GM18519 (cell line): ENCODE measurements around the gene RAD23B.
"Not testable (repeated sequence)": the region's sequence is repeated elsewhere in the genome, so short reads cannot be mapped to it uniquely, and the experiment has no call there.

Experiments
- ATAC-seq: cut with Tn5 transposase; IDR thresholded peaks from one replicate; pipeline ENCODE4 v1.9.1; 2021; ENCODE audit warnings: mild to moderate bottlenecking, moderate library complexity; ENCODE audit not compliant: unreplicated experiment, low FRiP score

The RAD23B gene

DNA sequence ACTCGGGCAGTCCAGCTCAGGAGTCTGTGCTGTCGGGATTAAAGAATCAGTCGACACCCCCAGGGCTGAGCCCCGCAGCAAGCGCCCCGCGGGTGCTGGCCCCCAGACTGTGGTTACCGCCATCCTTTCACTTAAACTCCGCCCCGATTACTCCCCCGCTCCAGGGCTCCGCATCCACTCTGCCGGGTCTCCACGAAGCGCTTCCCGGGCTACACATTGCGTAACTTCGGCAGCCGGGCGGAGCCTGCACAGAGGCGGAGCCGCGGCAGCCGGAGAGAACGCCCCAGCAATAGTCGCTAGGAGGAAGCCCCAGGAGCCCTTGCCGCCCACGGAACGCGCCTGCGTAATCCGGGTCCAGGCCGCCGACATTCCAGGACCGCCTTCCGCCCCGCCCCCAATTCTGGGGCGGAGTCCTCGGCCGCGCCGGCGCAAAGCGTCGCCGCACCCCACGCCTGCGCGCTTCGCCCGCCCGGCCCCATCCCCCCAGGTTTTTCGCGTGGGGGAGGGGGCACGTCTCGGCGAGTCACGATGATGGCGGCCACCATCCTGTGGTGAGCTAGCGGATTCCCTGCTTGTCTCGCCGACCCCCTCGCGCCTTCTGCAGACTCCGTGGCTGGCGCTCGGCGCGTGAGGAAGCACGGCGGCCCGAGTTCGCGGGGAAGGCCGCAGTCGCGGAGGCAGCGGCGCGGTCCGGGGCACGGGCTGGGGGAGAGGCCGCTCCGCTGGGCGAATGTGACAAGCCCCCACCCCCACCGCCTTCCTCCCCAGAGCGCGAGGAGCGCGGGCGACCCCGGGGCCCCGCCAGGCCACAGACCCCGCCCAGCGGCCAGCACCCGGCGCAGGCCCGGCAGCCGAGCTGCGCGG is at the start of gene RAD23B:
Gene RAD23B, plus strand, starts transcription at position 521 of the 864 bp plus-strand sequence. CDS start 351 bp downstream, outside the sequence.
- ATAC-seq: peak; percentile 83

DNA sequence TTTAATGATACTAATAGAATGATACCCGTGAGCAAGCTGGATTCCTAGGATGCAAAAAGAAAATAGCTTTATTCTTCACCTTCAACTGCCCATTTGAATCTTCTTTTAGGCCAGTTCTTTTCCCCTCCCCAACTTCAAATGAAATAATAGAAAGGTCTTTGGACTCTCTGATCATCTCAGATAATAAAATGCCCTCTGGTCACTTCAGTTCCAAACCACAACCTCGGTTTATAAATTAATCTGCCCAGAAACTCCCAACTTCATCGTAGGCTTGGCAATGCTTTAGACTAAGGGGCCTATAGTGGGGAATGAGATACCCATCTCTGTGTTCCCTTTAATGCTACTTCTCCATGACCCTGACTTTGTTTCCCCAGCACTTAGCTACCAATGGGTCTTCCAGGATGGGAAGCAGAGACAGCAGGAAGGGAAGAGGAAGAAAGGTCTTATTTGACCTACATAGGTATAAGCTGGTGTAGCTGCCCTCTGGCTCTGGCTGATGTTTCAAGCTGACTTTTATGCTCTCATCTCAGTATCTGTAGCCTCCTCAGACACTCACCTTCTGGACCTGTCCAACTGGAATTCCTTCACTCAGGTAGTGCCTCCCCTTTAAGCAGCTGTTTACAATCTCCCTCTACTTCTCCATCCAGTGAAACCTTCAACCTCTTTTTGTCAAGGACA is 47.2 kb upstream of the RAD23B start:
- ATAC-seq: no peak

DNA sequence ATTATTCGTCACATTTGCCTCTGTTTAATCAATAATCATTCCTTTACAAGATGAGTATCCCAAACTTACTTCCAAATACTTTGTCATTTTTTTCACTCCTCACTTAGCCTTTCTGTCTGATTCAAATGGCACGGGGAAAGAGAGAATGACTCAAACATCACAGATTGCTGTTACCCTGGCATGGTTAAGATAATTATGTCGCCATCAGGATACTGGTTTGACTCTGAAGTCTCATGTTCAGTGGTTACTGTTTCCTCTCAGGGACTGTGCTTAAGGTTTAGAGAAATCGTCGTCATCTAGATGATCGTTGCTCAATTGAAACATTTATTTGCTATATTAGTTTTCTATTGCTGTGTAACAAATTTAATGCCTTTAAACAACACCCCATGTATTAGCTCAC is 45.2 kb upstream of the RAD23B start:
- ATAC-seq: no peak

DNA sequence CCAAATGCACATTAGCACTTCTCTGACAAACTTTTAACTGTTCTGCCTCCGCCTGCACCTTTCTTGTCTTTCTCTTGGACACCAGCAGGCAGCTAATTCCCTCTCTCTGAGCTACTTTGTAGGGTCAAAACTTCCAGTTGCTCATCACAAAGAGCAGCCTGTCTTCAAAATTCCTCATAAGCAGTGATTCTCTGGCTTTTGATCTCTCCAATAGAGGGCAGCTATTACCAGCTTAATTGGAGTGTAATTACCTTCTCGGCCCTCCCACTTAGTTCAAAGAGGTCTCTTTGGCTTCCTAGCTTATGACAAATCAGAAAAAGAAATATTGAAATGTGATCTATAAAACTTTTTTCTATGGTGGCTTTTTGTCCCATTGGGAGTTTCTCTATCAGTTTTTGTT is 43.6 kb upstream of the RAD23B start:
- no peak for ATAC-seq

DNA sequence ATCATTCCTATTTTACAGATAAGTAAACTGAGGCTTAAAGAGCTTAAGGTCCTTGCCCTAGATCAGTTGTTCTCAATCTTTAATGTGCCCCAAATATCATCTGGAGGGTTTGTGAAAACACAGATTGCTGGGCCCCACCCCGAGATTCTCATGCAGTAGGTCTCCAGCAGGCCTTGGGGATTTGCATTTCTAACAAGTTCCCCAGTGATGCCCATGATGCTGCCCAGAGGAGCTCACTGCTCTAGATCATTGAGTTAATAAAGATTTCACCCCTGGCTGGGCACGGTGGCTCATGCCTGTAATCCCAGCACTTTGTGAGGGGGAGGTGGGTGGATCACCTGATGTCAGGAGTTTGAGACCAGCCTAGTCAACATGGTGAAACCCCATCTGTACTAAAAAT is 42.8 kb upstream of the RAD23B start:
- ATAC-seq: no peak

DNA sequence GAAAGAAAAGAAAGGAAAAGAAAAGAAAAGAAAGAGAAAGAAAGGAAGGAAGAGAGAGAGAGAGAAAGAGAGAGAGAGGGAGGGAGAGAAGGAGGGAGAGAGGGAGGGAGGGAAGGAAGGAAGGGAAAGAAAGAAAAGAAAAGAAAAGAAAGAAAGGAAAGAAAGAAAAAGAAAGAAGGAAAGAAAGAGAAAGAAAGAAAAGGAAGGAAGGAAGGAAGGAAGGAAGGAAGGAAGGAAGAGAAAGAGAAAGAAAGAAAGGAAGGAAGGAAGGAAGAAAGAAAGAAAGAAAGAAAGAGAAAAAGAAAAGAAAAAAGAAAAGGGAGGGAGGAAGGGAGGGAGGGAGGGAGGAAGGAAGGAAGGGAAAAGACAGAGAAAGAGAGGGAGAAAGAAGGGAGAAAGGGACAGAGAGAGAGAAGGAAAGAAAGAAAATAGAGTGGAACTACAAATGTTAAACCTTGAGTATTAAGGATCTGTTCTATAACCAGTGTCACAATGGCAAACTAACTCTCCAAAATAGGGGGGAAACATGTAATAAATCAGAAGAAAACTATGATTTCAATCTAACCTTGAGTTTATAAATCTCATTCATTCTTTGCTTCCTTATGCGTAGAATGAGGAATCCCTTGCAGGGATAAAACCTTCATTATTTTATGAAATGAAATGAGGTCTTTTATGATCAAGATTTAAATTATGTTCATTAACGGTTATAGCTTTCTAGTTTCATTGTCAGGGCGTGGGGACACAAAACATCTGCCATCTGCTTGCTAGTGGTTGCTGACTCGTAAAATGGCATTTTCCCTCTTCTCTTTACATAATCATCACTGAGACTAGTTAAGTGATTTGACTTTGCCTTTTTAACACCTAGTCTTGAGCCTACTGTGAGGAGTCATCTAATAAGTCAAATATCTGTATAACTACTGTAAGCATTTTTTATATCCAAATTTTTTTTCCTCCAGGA is 40.7 kb upstream of the RAD23B start:
- no peak for ATAC-seq

DNA sequence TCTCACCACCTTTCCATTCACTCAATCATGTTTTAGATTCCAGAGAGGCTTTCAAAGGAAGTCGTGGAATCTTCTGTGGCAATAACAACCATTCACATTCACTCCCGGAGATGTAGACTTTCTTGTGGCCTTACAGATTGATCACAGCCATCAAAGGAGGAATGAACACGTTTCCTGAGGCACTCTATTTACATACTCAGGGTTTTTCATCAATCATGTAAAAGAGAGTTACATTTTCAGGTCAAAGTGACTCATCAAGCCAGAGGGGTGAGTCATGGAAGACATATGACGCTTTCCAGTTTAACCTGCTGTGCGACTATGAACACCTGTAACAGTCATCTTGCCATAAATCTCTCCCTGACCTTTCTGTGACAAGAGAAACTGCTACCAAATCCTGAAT is 39.3 kb upstream of the RAD23B start:
- no peak for ATAC-seq

DNA sequence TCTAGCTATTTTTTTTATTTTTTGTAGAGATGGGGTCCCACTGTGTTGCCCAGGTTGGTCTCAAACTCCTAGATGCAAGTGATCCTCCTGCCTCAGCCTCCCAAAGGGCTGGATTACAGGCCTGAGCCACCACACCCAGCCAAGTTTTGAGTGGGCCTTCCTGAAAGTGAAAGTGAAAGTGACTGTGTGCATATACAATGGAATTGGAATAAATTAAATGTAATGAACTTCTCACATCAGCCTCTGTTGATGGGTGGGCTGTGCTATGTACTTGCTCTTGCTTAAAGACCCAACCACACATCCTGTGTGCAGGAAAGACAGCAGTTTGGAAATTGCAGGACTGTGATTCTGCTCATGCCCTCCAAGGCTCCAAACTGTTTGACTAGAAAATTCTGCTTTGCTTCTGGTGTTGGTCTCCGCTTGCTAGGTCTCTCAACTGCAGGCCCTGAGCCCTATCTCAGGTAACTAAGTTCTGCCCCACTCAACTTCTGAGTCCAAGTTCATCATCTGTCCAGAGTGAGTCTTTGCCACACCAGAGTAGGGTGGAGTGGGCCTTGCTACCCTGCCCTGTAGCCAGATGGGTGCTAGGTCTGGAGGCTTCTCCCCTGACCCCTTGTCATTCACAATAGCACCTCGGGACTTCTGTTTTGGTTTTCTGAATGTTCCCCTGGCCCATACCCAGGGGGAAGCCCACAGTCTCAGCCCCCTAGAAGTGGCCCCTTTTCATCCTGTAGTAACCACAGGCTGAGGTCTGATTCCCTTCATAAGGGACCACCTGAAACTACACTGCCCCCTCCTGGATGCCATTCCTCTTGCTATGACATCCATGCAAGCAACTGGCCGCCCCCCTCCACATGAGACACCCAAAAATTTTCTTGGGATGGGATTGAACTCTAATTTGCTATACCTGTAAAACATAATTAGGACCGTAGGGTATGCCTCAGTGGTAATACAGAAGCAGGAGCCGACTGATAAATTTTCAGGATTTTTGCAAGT is 36.5 kb upstream of the RAD23B start:
- ATAC-seq: no peak

DNA sequence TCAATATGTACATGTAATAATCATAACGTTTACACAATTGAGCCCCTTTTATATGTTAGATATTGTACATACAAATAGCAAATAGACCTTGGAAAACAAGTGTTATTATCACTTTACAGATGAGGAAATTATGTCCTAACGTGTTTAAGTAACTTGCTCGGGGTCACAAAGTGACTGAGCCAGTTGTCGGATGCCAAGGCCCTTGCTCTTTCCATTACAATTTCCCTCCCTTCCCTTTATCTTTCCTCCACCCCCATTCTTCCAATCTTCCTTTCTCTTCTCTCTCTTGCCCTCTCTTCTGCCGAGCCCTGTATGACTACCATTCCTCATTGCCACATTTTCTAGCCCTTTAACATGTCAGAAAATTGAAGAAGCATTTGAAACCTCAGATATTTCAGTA is 34.4 kb upstream of the RAD23B start:
- ATAC-seq: no peak

DNA sequence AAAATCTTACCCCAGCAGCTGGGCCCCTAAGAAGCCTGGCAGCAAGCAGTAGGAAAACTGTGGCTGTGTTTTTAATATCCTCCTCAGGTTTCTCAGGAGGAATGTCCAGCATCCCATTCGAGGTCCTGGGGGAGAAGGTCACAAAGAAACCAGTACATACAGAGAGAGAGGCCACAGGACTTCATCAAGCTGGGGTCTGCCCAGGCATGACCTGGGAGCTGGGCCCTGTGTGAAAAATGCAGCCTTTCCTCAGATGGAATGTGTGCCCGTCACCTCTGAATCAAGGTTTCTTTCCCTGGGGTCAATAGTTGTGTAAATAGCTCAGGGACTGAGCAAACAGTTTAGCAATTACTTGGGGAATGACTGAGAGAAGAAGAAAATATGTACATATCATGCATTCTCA is 33.9 kb upstream of the RAD23B start:
- ATAC-seq: no peak

DNA sequence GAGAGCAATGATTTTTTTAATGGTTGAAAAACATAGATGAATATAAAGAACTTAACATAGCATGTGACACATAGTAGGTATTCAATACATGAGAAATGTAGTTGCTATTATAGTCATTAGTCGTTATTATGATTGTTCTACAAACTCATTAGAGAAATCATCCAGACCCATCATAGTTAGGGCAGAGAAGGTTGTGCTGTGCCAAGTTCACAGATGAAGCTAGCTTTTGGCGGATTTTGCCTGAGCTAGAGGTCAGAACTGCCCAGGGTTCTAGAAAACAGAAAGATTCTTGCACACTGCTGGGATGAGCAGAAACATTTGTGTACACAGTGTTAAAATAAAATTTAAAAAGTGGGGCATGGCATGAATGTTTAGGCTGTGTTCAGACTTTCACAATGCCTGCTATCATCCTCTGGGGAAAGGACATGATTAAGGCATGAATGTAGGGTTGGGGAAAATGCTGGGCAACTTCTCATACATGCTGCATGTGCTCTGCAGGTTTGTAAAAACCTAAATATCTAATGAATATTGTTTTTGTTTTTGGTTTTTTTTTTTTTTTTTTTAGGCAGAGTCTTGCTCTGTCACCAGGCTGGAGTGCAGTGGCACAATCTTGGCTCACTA is 33.3 kb upstream of the RAD23B start:
- no peak for ATAC-seq

DNA sequence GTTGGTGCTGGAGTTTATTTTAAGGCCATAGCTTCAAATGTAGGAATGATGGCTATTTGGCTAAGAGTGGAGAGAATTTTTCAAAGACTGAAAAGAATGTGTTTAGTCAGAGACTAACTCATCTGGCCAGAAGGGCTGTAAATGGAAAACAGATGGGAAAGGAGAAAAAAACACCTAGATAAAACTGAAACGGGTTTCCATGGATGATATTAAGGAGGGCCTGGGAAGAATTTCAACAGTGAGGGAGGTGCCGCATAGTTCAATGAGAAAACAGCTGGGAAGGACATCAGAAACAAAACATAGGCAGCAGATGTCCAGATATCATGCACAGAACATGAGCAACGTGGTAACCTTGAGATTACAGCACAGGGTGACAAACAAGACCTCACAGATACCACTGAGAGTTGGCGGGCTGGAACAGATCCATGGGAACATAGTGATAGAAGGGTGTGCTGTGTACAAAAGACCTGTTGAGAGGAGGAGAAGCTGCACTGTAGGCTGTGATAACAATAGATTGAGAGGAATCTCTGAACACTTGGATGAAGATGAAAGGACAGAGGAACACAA is 31.2 kb upstream of the RAD23B start:
- no peak for ATAC-seq

DNA sequence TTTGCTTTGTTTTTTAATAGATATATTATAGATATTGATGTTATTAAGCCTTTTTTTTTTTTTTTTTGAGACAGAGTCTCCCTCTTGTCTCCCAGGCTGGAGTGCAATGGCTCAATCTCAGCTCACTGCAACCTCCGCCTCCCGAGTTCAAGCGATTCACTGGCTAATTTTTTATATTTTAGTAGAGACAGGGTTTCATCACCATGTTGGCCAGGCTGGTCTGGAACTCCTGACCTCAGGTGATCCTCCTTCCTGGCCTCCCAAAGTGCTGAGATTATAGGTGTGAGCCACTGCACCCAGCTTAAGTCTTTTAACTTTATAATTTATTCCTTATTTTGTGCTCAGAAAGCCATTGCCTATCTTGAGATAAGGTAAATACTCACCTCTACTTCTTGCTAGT is 24.2 kb upstream of the RAD23B start:
- ATAC-seq: no peak

DNA sequence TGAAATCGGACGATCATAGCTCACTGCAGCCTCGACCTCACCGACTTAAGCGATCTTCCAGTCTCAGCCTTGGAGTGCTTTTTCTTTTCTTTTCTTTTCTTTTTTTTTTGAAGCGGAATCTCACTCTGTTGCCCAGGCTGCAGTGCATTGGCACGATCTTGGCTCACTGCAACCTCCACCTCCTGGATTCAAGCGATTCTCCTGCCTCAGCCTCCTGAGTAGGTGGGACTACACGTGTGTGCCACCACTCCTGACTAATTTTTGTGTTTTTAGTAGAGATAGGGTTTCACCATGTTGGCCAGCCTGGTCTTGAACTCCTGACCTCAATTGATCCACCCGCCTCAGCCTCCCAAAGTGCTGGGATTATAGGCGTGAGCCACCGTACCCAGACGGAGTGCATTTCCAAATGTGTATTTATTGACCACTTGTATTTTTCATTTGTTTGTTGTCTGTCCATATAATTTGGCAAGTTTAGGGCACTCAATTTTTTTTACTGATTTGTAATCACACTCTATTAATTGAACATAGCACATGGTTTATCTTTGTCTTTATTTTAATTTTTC is 23.2 kb upstream of the RAD23B start:
- ATAC-seq: not testable (repeated sequence)

DNA sequence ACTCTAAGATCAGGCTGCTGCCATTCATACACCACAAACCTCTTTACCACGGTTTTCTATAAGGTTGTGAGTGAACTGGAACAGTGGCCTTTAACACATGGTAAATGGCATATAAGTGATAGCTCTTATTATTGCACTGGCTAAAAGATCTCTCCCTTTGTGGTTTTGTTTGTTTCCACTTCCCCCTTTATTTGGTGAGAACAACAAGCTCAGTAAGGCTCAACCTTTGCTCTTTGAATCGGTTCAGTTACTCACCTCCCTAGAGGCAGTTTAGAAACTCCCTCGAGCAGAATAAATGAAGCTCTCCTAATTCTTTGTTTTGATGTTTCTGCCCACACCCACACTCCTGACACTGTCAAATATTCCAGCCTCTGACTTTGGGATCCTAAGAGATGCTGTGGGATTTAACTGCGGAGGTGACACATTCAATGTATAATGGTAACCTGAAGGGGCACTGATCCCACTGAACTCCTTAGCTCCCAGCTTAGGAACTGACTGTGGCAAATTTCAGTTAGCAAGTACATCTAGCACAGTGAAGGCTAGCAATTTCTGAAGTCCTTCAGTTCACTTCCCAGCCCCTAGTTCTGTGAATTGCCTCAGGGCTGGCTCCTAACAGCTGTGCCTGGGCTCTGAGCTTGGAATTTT is 22.5 kb upstream of the RAD23B start:
- ATAC-seq: peak; percentile 100

DNA sequence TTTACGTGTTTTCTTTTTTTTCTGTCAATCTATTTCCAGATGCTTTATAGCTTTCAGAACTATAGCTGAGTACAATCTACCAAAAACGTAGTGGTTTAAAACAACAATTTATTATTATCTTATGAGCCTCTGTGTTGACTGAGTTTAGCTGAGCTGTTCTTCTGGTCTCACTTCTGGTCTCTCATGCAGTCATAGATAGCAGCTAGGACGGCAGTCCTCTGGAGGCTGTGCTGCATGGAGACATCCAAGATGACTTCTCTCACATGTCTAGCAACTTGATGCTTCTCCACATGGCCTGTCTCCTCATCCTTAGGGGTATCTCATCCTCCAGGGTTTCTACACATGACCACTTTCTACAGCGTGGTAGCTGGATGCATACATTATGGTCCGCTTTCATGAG is 22.0 kb upstream of the RAD23B start:
- ATAC-seq: no peak

DNA sequence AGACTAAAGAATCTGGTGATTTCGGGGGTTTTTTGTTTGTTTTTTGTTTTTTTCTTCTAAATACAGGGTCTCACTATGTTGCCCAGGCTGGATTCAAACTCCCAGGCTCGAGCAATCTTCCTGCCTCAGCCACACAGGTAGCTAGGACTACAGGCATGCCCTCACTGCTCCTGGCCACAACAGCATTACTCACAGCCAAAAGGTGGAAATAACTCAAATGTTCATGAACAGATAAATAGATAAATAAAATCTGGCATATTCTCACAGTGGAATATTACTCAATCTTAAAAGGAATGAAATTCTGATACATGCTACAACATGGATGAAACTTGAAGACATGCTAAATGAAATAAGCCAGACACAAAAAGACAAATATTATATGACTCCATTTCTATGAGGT is 19.8 kb upstream of the RAD23B start:
- no peak for ATAC-seq
